ENCODE results near the gene SEPTIN14. TPM values are rescaled to one million over a fixed set of nuclear protein-coding genes. Genes with fewer than 3 reads are reported as not detected.

SEPTIN14 gene
- total RNA-seq, 1 experiment from 2014 or later = not detected

GRCh38 chr7:55884321-55884720, 21.8 kb upstream of the SEPTIN14 start:
- POLR2A ChIA-PET (ENCODE audit: low non-redundant PET) = no interaction called here
- BruUV-seq (replicated peaks) = no TSS peak
- TF ChIP-seq CTCF (conservative IDR thresholded peaks at IDR 0.05; ENCODE audit: low read depth, low read length) (no peak), EZH2 (IDR thresholded peaks at IDR 0.05; ENCODE audit: borderline replicate concordance, low read depth, low read length, poor library complexity, severe bottlenecking) (no peak)
- H3K9me3 ChIP-seq (ENCODE audit: low read depth, low read length, poor library complexity, severe bottlenecking) = no peaks in the 10 kb centered on the region
- CTCF ChIA-PET = no interaction called here
- H3K27ac ChIP-seq (ENCODE audit: low read depth, low read length, poor library complexity, severe bottlenecking) = no peak overlapping the region
- no peaks in the 10 kb centered on the region for H3K27me3 ChIP-seq (replicated peaks; ENCODE audit: insufficient read depth, low read depth, low read length, poor library complexity)
- intact Hi-C loops (cut with micrococcal nuclease; ENCODE audit: unreplicated experiment) = no loop called here
- no peaks in the 10 kb centered on the region for H3K4me1 ChIP-seq (ENCODE audit: insufficient read depth, low read length, poor library complexity, severe bottlenecking)
- DNase-seq (ENCODE audit: low spot score) = no peak
- no peak overlapping the region for H3K4me3 ChIP-seq (ENCODE audit: low read depth, low read length, poor library complexity, severe bottlenecking)
- no peaks in the 10 kb centered on the region for H3K36me3 ChIP-seq (ENCODE audit: insufficient read depth, low read length, poor library complexity, severe bottlenecking)

GRCh38 chr7:55878691-55879090, 16.1 kb upstream of the SEPTIN14 start:
- Histone ChIP-seq H3K4me1 (ENCODE audit: insufficient read depth, low read length, poor library complexity, severe bottlenecking) (no peaks in the 10 kb centered on the region), H3K27ac (ENCODE audit: low read depth, low read length, poor library complexity, severe bottlenecking) (no peak overlapping the region), H3K27me3 (replicated peaks; ENCODE audit: insufficient read depth, low read depth, low read length, poor library complexity) (no peaks in the 10 kb centered on the region), H3K9me3 (ENCODE audit: low read depth, low read length, poor library complexity, severe bottlenecking) (no peaks in the 10 kb centered on the region), H3K36me3 (ENCODE audit: insufficient read depth, low read length, poor library complexity, severe bottlenecking) (no peaks in the 10 kb centered on the region), H3K4me3 (ENCODE audit: low read depth, low read length, poor library complexity, severe bottlenecking) (no peak overlapping the region)
- TF ChIP-seq CTCF (conservative IDR thresholded peaks at IDR 0.05; ENCODE audit: low read depth, low read length) = no peak
- TF ChIP-seq EZH2 (IDR thresholded peaks at IDR 0.05; ENCODE audit: borderline replicate concordance, low read depth, low read length, poor library complexity, severe bottlenecking) = no peak
- ChIA-PET POLR2A (ENCODE audit: low non-redundant PET) (no interaction called here), CTCF (no interaction called here)
- DNase-seq (ENCODE audit: low spot score) = no peak
- BruUV-seq (replicated peaks) = no TSS peak
- intact Hi-C loops (cut with micrococcal nuclease; ENCODE audit: unreplicated experiment) = no loop called here

- no peaks in the 10 kb centered on the region for H3K4me1 ChIP-seq (ENCODE audit: insufficient read depth, low read length, poor library complexity, severe bottlenecking)
- ChIA-PET CTCF (no interaction called here), POLR2A (ENCODE audit: low non-redundant PET) (no interaction called here)
- no TSS peak for BruUV-seq (replicated peaks)
- intact Hi-C loops (cut with micrococcal nuclease; ENCODE audit: unreplicated experiment) = no loop called here
- H3K36me3 ChIP-seq (ENCODE audit: insufficient read depth, low read length, poor library complexity, severe bottlenecking) = no peaks in the 10 kb centered on the region
- no peaks in the 10 kb centered on the region for H3K27me3 ChIP-seq (replicated peaks; ENCODE audit: insufficient read depth, low read depth, low read length, poor library complexity)
- no peak overlapping the region for H3K4me3 ChIP-seq (ENCODE audit: low read depth, low read length, poor library complexity, severe bottlenecking)
- H3K27ac ChIP-seq (ENCODE audit: low read depth, low read length, poor library complexity, severe bottlenecking) = no peak overlapping the region
- H3K9me3 ChIP-seq (ENCODE audit: low read depth, low read length, poor library complexity, severe bottlenecking) = no peaks in the 10 kb centered on the region
- TF ChIP-seq CTCF (conservative IDR thresholded peaks at IDR 0.05; ENCODE audit: low read depth, low read length) = no peak
- TF ChIP-seq EZH2 (IDR thresholded peaks at IDR 0.05; ENCODE audit: borderline replicate concordance, low read depth, low read length, poor library complexity, severe bottlenecking) = no peak
- DNase-seq (ENCODE audit: low spot score) = no peak
Measured at GRCh38 chr7:55877308-55877707, 14.8 kb upstream of the SEPTIN14 start.
